Neural progenitor cell (in vitro differentiated cells): ENCODE measurements around the gene TRIO.

Experiments
- EZH2 ChIP-seq: fragments of 200-600 bp; sonication (generic); IDR thresholded peaks from 2 replicates; pipeline ENCODE4 v1.6.1; 2017; ENCODE audit warnings: antibody characterized with exemption, mild to moderate bottlenecking, moderate library complexity
- TF ChIP-seq, protein P1 (sequence below): fragments of 200-600 bp; sonication (generic); IDR thresholded peaks from 2 replicates; pipeline ENCODE4 v1.5.1; 2017; ENCODE audit warnings: antibody characterized with exemption, mild to moderate bottlenecking

DNA sequence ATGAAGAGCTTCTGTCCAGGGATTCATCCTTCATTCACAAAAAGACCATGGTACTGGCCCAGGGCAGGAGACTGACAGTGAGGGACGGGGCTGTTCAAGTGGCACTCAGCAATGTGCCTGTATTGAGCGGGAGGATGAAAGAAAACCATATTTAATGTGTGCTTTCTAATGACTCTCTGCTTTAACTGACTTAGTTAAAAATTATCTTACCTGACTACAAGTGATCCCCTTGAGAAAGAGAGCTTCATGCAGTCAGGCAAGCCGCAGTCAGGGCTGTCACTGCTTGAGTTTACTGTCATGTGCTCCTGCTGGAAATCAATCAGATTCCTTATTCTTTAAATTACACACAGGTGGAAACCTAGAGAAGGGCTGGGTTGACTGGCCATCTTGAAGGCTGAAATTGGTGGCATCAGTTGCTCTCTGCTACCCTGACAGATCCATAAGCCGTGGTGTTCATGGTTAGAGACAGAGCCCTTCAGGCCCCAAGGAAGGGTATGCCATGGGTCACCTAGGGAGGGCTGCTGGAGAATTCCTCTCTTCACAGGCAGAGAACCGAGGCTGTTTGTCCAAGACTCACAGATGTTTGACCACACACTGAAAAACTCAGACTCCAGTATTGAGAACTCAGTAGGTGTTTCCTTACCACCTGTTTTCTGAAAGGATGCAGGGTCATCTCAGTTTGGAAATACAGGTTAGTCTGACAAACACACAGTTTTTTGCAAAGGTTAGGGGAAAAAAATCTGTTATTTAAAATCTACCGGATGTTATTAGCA, 70.9 kb downstream of the TRIO start:
- no peak for TF ChIP-seq EZH2
- TF ChIP-seq, protein P1, sequence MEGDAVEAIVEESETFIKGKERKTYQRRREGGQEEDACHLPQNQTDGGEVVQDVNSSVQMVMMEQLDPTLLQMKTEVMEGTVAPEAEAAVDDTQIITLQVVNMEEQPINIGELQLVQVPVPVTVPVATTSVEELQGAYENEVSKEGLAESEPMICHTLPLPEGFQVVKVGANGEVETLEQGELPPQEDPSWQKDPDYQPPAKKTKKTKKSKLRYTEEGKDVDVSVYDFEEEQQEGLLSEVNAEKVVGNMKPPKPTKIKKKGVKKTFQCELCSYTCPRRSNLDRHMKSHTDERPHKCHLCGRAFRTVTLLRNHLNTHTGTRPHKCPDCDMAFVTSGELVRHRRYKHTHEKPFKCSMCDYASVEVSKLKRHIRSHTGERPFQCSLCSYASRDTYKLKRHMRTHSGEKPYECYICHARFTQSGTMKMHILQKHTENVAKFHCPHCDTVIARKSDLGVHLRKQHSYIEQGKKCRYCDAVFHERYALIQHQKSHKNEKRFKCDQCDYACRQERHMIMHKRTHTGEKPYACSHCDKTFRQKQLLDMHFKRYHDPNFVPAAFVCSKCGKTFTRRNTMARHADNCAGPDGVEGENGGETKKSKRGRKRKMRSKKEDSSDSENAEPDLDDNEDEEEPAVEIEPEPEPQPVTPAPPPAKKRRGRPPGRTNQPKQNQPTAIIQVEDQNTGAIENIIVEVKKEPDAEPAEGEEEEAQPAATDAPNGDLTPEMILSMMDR = no peak
